HG03060 (cell line): ENCODE measurements around the gene CUTC.

ENCODE experiments used
- ATAC-seq: cut with Tn5 transposase; IDR thresholded peaks from one replicate; pipeline ENCODE4 v1.9.1; 2021; ENCODE audit warnings: low read depth, moderate number of reproducible peaks; ENCODE audit not compliant: unreplicated experiment

CUTC gene

GRCh38 chr10:99779335-99779734, 47.3 kb downstream of the CUTC start:
- ATAC-seq = no peak

GRCh38 chr10:99781734-99782429, 49.8 kb downstream of the CUTC start:
- no peak for ATAC-seq

- no peak for ATAC-seq
These were observed 50.6 kb downstream of the CUTC start, which contains the start of gene ABCC2 for GRCh38 chr10:99782447-99783286. ABCC2 (plus strand) TSS chr10:99782640; CDS start chr10:99782845, 205 bp downstream.

GRCh38 chr10:99784016-99784726, 52.1 kb downstream of the CUTC start:
- ATAC-seq = no peak

- ATAC-seq = no peak
These were observed 52.9 kb downstream of the CUTC start for GRCh38 chr10:99784727-99785441.

GRCh38 chr10:99785646-99786045, 53.6 kb downstream of the CUTC start:
- ATAC-seq = no peak

GRCh38 chr10:99787311-99787710, 55.3 kb downstream of the CUTC start:
- ATAC-seq = no peak

GRCh38 chr10:99787782-99788445, 55.9 kb downstream of the CUTC start:
- ATAC-seq = no peak

- ATAC-seq = no peak
These were observed 56.7 kb downstream of the CUTC start for GRCh38 chr10:99788598-99789256.

GRCh38 chr10:99791831-99792230, 59.8 kb downstream of the CUTC start:
- no peak for ATAC-seq

- ATAC-seq = no peak
These were observed 61.8 kb downstream of the CUTC start for GRCh38 chr10:99793819-99794218.

- ATAC-seq = no peak
These were observed 64.9 kb downstream of the CUTC start for GRCh38 chr10:99796928-99797327.

- ATAC-seq = no peak
These were observed 66.0 kb downstream of the CUTC start for GRCh38 chr10:99798031-99798430.

- ATAC-seq = no peak
These were observed 66.9 kb downstream of the CUTC start for GRCh38 chr10:99798920-99799319.

GRCh38 chr10:99799613-99800012, 67.6 kb downstream of the CUTC start:
- ATAC-seq = no peak

GRCh38 chr10:99804471-99804870, 72.4 kb downstream of the CUTC start:
- ATAC-seq = no peak

- ATAC-seq = no peak
These were observed 73.2 kb downstream of the CUTC start for GRCh38 chr10:99805190-99805589.
